GM23248 (cell line): ENCODE results near the gene NEK4.

Experiments used
- EZH2 ChIP-seq: fragments of 200-600 bp; sonication (generic); IDR thresholded peaks from 2 replicates; pipeline ENCODE4 v1.6.1; 2018; ENCODE audit warnings: antibody characterized with exemption, mild to moderate bottlenecking; ENCODE audit not compliant: insufficient read depth, poor library complexity, severe bottlenecking
- EZH2phosphoT487 ChIP-seq: fragments of 200-600 bp; sonication (generic); IDR thresholded peaks from 2 replicates; pipeline ENCODE4 v1.6.1; 2018; ENCODE audit warnings: antibody characterized with exemption, moderate library complexity, mild to moderate bottlenecking, low read depth; ENCODE audit not compliant: insufficient read depth

- no peak for TF ChIP-seq EZH2phosphoT487
- no peak for TF ChIP-seq EZH2
Measured at GRCh38 chr3:52733256-52733891, 37.4 kb downstream of the NEK4 start.
